ENCODE results near the gene OPTC.

OPTC gene

GRCh38 chr1:203531063-203531462 is 37.1 kb downstream of the OPTC start:
- no peak for DNase-seq (ENCODE audit: low read depth in 2 of 3, low spot score in 2 of 3)

- DNase-seq (ENCODE audit: low read depth in 2 of 3, low spot score in 2 of 3) = no peak
Measured at GRCh38 chr1:203534012-203534411, 40.1 kb downstream of the OPTC start.

GRCh38 chr1:203534526-203534925 is 40.6 kb downstream of the OPTC start:
- DNase-seq (ENCODE audit: low read depth in 2 of 3, low spot score in 2 of 3) = no peak

- DNase-seq (ENCODE audit: low read depth in 2 of 3, low spot score in 2 of 3) = no peak
Measured at GRCh38 chr1:203536575-203536974, 42.6 kb downstream of the OPTC start.

- no peak for DNase-seq (ENCODE audit: low read depth in 2 of 3, low spot score in 2 of 3)
Measured at GRCh38 chr1:203536980-203537455, 43.1 kb downstream of the OPTC start.

GRCh38 chr1:203537806-203538464 is 44.0 kb downstream of the OPTC start:
- no peak for DNase-seq (ENCODE audit: low read depth in 2 of 3, low spot score in 2 of 3)

- DNase-seq (ENCODE audit: low read depth in 2 of 3, low spot score in 2 of 3) = no peak
Measured at GRCh38 chr1:203538726-203539125, 44.8 kb downstream of the OPTC start.

- no peak for DNase-seq (ENCODE audit: low read depth in 2 of 3, low spot score in 2 of 3)
Measured at GRCh38 chr1:203539831-203540546, 46.0 kb downstream of the OPTC start.

GRCh38 chr1:203544485-203544884 is 50.5 kb downstream of the OPTC start:
- no peak for DNase-seq (ENCODE audit: low read depth in 2 of 3, low spot score in 2 of 3)

GRCh38 chr1:203544978-203545816 is 51.2 kb downstream of the OPTC start:
- no peak for DNase-seq (ENCODE audit: low read depth in 2 of 3, low spot score in 2 of 3)

- DNase-seq (ENCODE audit: low read depth in 2 of 3, low spot score in 2 of 3) = no peak
Measured at GRCh38 chr1:203546274-203546673, 52.3 kb downstream of the OPTC start.

- no peak for DNase-seq (ENCODE audit: low read depth in 2 of 3, low spot score in 2 of 3)
Measured at GRCh38 chr1:203547147-203547546, 53.2 kb downstream of the OPTC start.

GRCh38 chr1:203547771-203548421 is 53.9 kb downstream of the OPTC start:
- DNase-seq (ENCODE audit: low read depth in 2 of 3, low spot score in 2 of 3) = no peak

- no peak for DNase-seq (ENCODE audit: low read depth in 2 of 3, low spot score in 2 of 3)
Measured at GRCh38 chr1:203548892-203549291, 54.9 kb downstream of the OPTC start.

GRCh38 chr1:203549309-203549708 is 55.4 kb downstream of the OPTC start:
- DNase-seq (ENCODE audit: low read depth in 2 of 3, low spot score in 2 of 3) = no peak

- DNase-seq (ENCODE audit: low read depth in 2 of 3, low spot score in 2 of 3) = no peak
Measured at GRCh38 chr1:203550846-203551245, 56.9 kb downstream of the OPTC start.

GRCh38 chr1:203551550-203551949 is 57.6 kb downstream of the OPTC start:
- no peak for DNase-seq (ENCODE audit: low read depth in 2 of 3, low spot score in 2 of 3)

GRCh38 chr1:203553496-203553895 is 59.5 kb downstream of the OPTC start:
- DNase-seq (ENCODE audit: low read depth in 2 of 3, low spot score in 2 of 3) = no peak

GRCh38 chr1:203554071-203554470 is 60.1 kb downstream of the OPTC start:
- no peak for DNase-seq (ENCODE audit: low read depth in 2 of 3, low spot score in 2 of 3)

- no peak for DNase-seq (ENCODE audit: low read depth in 2 of 3, low spot score in 2 of 3)
Measured at GRCh38 chr1:203555076-203555475, 61.1 kb downstream of the OPTC start.

- no peak for DNase-seq (ENCODE audit: low read depth in 2 of 3, low spot score in 2 of 3)
Measured at GRCh38 chr1:203555511-203556046, 61.6 kb downstream of the OPTC start.
